Cerebellar cortex (tissue), 1 donor: ENCODE measurements around the gene PCYT1A.
"Not testable (repeated sequence)": the region's sequence is repeated elsewhere in the genome, so short reads cannot be mapped to it uniquely, and the experiment has no call there.

ENCODE experiments used
- DNase-seq: peaks from one replicate; pipeline ENCODE4 v3.0.0-alpha.2; 2015; ENCODE audit warnings: low spot score

The PCYT1A gene

DNA sequence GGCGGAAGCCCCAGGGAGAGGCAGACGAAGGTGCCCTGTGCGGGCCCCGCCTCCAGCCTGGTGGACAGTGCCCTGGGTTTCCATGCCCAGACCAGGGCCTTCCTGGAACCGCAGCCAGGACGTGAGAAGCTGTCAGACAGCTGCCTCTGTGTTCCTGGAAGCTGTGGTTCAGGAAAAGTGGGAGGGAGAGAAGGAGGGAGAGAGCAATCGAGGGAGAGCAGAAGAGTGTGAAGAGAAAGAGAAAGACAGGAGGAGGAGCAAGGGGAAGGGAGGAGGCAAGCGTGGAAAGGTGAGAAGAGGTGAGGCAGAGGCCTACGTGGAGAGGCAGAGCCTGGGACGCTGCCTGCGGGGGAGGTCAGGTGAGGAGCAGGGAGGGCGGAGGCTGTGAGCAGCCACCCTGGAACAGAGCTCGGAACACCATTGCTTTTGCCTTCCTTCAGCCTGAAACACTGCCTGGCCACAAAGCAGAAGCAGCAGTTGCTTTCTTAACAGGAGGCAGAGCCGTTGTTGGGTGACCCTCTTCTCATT is 94.9 kb downstream of the PCYT1A start:
- DNase-seq: peak; percentile 23

DNA sequence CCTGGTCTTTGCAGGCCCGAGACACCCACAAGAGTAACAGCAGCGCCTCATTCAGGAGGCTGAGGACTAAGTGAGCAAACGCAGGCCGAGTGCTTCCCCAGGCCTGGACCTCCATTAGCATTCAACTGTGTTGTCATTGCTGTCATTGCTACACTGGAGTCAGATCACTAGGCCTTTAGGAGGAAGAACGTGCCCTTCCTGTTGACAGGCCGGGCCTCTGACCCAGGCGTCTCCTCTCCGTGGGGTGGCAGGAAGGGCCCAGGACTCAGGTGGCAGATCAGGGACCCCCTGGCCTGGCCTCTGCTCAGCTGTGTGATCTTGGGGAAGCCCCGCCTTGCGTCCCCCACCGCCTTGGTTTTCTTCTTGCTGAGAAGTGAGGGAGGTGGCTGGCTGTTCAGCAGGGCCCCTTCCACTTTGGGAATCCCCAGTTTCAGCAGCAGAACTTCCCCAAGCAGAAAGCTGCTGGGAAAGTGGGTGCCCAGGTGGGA is 95.4 kb downstream of the PCYT1A start:
- DNase-seq: no peak

GRCh38 chr3:196189566-196190347 is 97.8 kb downstream of the PCYT1A start:
- no peak for DNase-seq

GRCh38 chr3:196186651-196187573 is 100.6 kb downstream of the PCYT1A start:
- peak; percentile 73 for DNase-seq

DNA sequence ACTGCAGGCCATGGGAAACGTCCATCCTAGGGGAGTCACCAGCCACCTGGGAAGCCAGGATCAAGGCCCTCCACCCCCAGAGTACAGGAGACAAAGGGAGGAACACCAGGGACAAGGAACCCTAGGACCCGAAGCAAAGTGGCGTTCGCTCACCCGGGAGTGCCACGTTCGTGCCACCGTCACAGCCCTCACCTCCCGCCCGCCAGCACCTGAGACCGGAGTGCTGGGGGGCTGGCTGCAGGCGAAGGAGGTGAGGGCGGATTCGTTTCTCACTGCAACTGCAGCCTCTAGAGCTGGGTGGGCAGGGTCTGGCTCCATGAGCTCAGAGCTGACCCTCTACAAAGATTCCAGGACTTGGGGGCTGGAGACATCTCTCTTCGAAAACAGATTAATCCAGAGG is 102.6 kb downstream of the PCYT1A start:
- DNase-seq: no peak

DNA sequence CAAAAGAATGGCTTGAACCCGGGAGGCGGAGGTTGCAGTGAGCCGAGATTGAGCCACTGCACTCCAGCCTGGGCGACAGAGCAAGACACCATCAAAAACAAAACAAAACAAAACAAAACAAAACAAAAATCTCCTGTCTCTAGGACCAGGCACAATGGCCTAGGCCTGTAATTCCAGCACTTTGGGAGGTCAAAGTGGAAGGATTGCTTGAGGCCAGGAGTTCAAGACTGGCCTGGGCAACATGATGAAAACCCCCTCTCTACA is 103.4 kb downstream of the PCYT1A start:
- DNase-seq: not testable (repeated sequence)

GRCh38 chr3:196181127-196181546 is 106.4 kb downstream of the PCYT1A start:
- DNase-seq: no peak

DNA sequence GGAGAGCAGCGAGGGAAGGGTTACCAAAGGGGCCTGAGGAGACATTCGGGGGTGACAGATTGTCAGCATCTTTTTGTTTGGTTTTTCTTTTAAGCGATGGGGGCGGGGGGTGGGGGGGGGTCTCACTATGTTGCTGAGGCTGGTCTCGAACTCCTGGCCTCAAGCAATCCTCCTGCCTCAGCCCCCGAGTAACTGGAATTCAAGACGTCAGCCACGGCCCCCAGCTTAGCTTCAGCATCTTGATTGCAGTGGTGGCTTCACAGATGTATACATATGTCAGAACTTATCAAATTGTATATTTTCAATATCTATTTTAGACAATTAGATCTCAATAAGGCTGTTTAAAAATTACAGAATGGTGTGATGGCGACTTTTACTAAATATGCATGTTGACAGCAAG is 107.2 kb downstream of the PCYT1A start:
- no peak for DNase-seq
